ENCODE results near the gene ELP4. TPM values are rescaled to one million over a fixed set of nuclear protein-coding genes. Genes with fewer than 3 reads are reported as not detected.

Gene ELP4
- total RNA-seq, 1 donor from 2014 or later: 16.6 TPM

GRCh38 chr11:31619980-31620379 is 110.4 kb downstream of the ELP4 start:
- Histone ChIP-seq H3K4me3 (no peak overlapping the region), H3K27me3 (no peaks in the 10 kb centered on the region), H3K9me3 (no peaks in the 10 kb centered on the region), H3K36me3 (no peaks in the 10 kb centered on the region), H3K27ac (no peak overlapping the region), H3K4me1 (no peaks in the 10 kb centered on the region)
- intact Hi-C loops (cut with DNase I): no loop called here
- ATAC-seq (no peak), DNase-seq (no peak)
- no peak for TF ChIP-seq CTCF (IDR thresholded peaks at IDR 0.05)

DNA sequence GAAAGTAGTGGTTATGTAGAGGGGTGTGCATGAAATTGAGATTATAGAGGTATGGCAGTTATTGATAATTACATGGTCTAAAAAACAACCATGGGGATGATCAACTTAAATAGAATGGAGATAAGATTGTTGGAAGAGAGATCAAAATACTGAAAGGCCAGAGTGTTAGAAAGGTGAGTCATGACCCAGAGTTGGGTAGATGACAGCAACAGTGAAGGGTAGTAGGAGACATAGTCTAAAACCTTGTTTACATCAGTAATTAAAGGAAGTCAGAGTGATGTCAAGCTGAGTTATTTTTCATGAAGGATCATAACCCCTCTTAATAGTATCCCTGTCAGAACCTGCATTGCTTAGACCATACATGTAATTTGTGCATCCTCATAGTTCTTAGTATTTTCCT is 110.9 kb downstream of the ELP4 start:
- no peaks in the 10 kb centered on the region for H3K4me1 ChIP-seq
- ATAC-seq (no peak), DNase-seq (no peak)
- TF ChIP-seq CTCF (IDR thresholded peaks at IDR 0.05): no peak
- H3K9me3 ChIP-seq: no peaks in the 10 kb centered on the region
- no peaks in the 10 kb centered on the region for H3K27me3 ChIP-seq
- no peak overlapping the region for H3K4me3 ChIP-seq
- intact Hi-C loops (cut with DNase I): no loop called here
- H3K36me3 ChIP-seq: no peaks in the 10 kb centered on the region
- no peak overlapping the region for H3K27ac ChIP-seq

DNA sequence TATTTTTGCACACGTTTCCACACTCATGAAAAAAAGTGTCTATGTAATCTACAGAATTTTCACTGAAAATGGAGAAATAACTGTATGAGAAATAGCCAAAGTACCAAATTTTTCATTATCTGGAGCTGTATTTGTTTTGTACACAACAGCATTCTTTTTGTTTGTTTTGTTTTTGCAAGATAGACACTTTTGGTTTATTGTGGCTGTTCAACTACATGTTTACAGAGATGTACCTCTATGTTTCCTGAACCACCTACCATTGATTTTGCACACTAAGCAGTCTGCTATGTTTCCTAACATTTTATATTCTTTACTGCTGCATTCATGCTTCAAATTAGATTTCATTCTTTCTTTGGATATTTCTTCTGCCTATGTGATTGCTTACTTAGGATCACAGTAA is 116.3 kb downstream of the ELP4 start:
- DNase-seq (no peak), ATAC-seq (no peak)
- Histone ChIP-seq H3K27me3 (no peaks in the 10 kb centered on the region), H3K4me3 (no peak overlapping the region), H3K27ac (no peak overlapping the region), H3K4me1 (no peaks in the 10 kb centered on the region), H3K9me3 (no peaks in the 10 kb centered on the region), H3K36me3 (no peaks in the 10 kb centered on the region)
- intact Hi-C loops (cut with DNase I): no loop called here
- TF ChIP-seq CTCF (IDR thresholded peaks at IDR 0.05): no peak

DNA sequence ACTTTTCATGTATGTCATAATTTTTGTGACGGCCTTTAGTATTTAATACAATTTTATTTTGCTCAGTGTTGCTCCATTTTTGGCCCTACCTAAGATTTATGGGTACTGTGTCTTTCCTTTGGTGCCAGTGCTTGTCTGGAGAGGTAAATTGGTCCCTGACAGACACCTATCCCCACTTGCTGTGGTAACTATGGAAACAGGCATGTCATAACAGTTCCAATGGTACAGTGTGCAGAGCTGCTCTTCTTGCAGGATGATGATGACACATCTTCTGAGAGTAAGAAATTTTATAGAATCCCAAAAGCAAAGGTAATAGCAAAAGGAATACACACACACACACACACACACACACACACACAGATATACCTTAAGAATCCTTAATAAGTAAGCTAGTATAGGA is 118.5 kb downstream of the ELP4 start:
- Histone ChIP-seq H3K36me3 (no peaks in the 10 kb centered on the region), H3K27me3 (no peaks in the 10 kb centered on the region), H3K4me1 (no peaks in the 10 kb centered on the region), H3K9me3 (no peaks in the 10 kb centered on the region), H3K27ac (no peak overlapping the region), H3K4me3 (no peak overlapping the region)
- no peak for TF ChIP-seq CTCF (IDR thresholded peaks at IDR 0.05)
- intact Hi-C loops (cut with DNase I): no loop called here
- no peak for ATAC-seq
- no peak for DNase-seq

- intact Hi-C loops (cut with DNase I): no loop called here
- Histone ChIP-seq H3K9me3 (no peaks in the 10 kb centered on the region), H3K4me3 (no peak overlapping the region), H3K4me1 (no peaks in the 10 kb centered on the region), H3K27ac (no peak overlapping the region), H3K27me3 (no peaks in the 10 kb centered on the region), H3K36me3 (no peaks in the 10 kb centered on the region)
- no peak for TF ChIP-seq CTCF (IDR thresholded peaks at IDR 0.05)
- DNase-seq: no peak
- no peak for ATAC-seq
Observed at GRCh38 chr11:31636983-31637382, 127.4 kb downstream of the ELP4 start.

- no peak for DNase-seq
- intact Hi-C loops (cut with DNase I): no loop called here
- Histone ChIP-seq H3K27me3 (no peaks in the 10 kb centered on the region), H3K4me3 (no peak overlapping the region), H3K27ac (no peak overlapping the region), H3K36me3 (no peaks in the 10 kb centered on the region), H3K9me3 (no peaks in the 10 kb centered on the region), H3K4me1 (no peaks in the 10 kb centered on the region)
- ATAC-seq: no peak
- no peak for TF ChIP-seq CTCF (IDR thresholded peaks at IDR 0.05)
Observed at GRCh38 chr11:31640611-31641010, 131.0 kb downstream of the ELP4 start.
